ENCODE data around the gene GDPD3. TPM values are rescaled to one million over a fixed set of nuclear protein-coding genes. Genes with fewer than 3 reads are reported as not detected.
A peak's percentile ranks its signal among the peaks of the same experiment; 100 is the strongest.

GDPD3 gene
- total and polyA plus RNA-seq, 9 of the 15 experiments (the other 6 are each of a cell fraction or from before 2014, with no cell fraction given): 0.47 to 3.9 (median 1.1) TPM

- no peaks in the 10 kb centered on the region for H3K36me3 ChIP-seq (ENCODE audit: control insufficient read depth, insufficient read depth, low read length)
- H3K27me3 ChIP-seq (ENCODE audit: control insufficient read depth in 2 of 2, insufficient read depth in 2 of 2, low read length in 2 of 2): no peaks in the 10 kb centered on the region
- H2AFZ ChIP-seq (ENCODE audit: low read depth, low read length): 0 out of 2 replicates have a peak overlapping the region, but pooled peaks have one; percentile 55
- no peak overlapping the region for H3K27ac ChIP-seq (ENCODE audit: extremely low read depth, low read depth, low read length)
- in situ Hi-C loops (cut with MboI) (loop anchor here (25.0 kb wide), 1 partner anchor 666 kb away; the partner anchor contains the start of genes BOLA2, SLX1B and SULT1A4), intact Hi-C loops (cut with micrococcal nuclease) (no loop called here)
- no peaks in the 10 kb centered on the region for H3K9me1 ChIP-seq (ENCODE audit: control insufficient read depth, insufficient read depth, low read length)
- H3K4me2 ChIP-seq (ENCODE audit: insufficient read depth, low read length): no peak overlapping the region
- H3K4me3 ChIP-seq: no peak overlapping the region
- peaks cover 3% of the 10 kb centered on the region; the same call in 1 of the 2 replicates for H3K9me3 ChIP-seq (replicated peaks; ENCODE audit: control insufficient read depth, insufficient read depth, low read depth, low read length)
- H3K9ac ChIP-seq (ENCODE audit: insufficient read depth in 1 of 2, low read depth in 2 of 2, low read length in 2 of 2): no peak overlapping the region
- CTCF ChIA-PET (ENCODE audit: low intra/inter-chr PET ratio): no interaction called here
- no peak for ATAC-seq
- no TSS peak for BruUV-seq (replicated peaks)
- POLR2A ChIA-PET: no interaction called here
- H4K20me1 ChIP-seq (replicated peaks; ENCODE audit: control insufficient read depth, insufficient read depth, low read length): no peaks in the 10 kb centered on the region
- no peaks in the 10 kb centered on the region for H3K79me2 ChIP-seq (ENCODE audit: control insufficient read depth, insufficient read depth, low read length)
- FAIRE-seq: no peak
- WGBS (ENCODE audit: insufficient coverage, low coverage, missing lambda C conversion rate): 0% methylated on average over 1 of the region's 1 CpG
- H3K4me1 ChIP-seq (replicated peaks in 1 of 2; ENCODE audit: control insufficient read depth in 2 of 2, insufficient read depth in 2 of 2, low read length in 2 of 2): peaks cover 0 to 7% of the 10 kb centered on the region in 2 experiments; a peak in 3 of 5 replicates
- no peak for DNase-seq (ENCODE audit: extremely low read depth in 1 of 4, low spot score in 3 of 4)
- TF ChIP-seq ZFP1 (CRISPR knock-in tag; IDR thresholded peaks at IDR 0.05) (no peak), PRPF4 (IDR thresholded peaks at IDR 0.05; ENCODE audit: insufficient read depth, low read depth, low read length, poor library complexity, severe bottlenecking) (no peak), MAFF (IDR thresholded peaks at IDR 0.05; ENCODE audit: low read length) (no peak), CBX5 (IDR thresholded peaks at IDR 0.05; ENCODE audit: borderline replicate concordance, low read depth) (no peak), VEZF1 (CRISPR knock-in tag; IDR thresholded peaks at IDR 0.05) (no peak), TEAD4 (IDR thresholded peaks at IDR 0.05; ENCODE audit: low read length) (no peak), TEAD4 (CRISPR knock-in tag; IDR thresholded peaks at IDR 0.05; ENCODE audit: borderline replicate concordance) (no peak), DNMT1 (IDR thresholded peaks at IDR 0.05) (no peak), WHSC1 (IDR thresholded peaks at IDR 0.05; ENCODE audit: low read length) (no peak), ZBTB2 (IDR thresholded peaks at IDR 0.05) (no peak), MYBL2 (IDR thresholded peaks at IDR 0.05; ENCODE audit: low read depth) (no peak), MYBL2 (CRISPR knock-in tag; IDR thresholded peaks at IDR 0.05; ENCODE audit: borderline replicate concordance) (no peak), MXD1 (CRISPR knock-in tag; IDR thresholded peaks at IDR 0.05; ENCODE audit: borderline replicate concordance, poor library complexity, severe bottlenecking) (no peak), E2F1 (CRISPR knock-in tag; IDR thresholded peaks at IDR 0.05) (no peak), TAL1 (IDR thresholded peaks at IDR 0.05) (no peak), NCOA2 (IDR thresholded peaks at IDR 0.05; ENCODE audit: partially characterized antibody in 2 of 2) (no peak), SOX6 (IDR thresholded peaks at IDR 0.05) (no peak), GTF2B (IDR thresholded peaks at IDR 0.05; ENCODE audit: extremely low read depth, insufficient read length) (no peak), PCBP1 (IDR thresholded peaks at IDR 0.05; ENCODE audit: low read depth, low read length, poor library complexity, severe bottlenecking) (no peak)
Observed at GRCh38 chr16:30127993-30128392, 14.7 kb upstream of the GDPD3 start.

Data from K562 (cell line).